HG03039 (cell line): ENCODE results near the gene USP44.
"Not testable (repeated sequence)": the region's sequence is repeated elsewhere in the genome, so short reads cannot be mapped to it uniquely, and the experiment has no call there.

ENCODE experiments used
- ATAC-seq: cut with Tn5 transposase; IDR thresholded peaks from one replicate; pipeline ENCODE4 v1.9.1; 2021; ENCODE audit warnings: mild to moderate bottlenecking, moderate library complexity; ENCODE audit not compliant: unreplicated experiment

Gene USP44

GRCh38 chr12:95511977-95512376 lies 39.3 kb downstream of the USP44 start:
- no peak for ATAC-seq

- no peak for ATAC-seq
Observed at GRCh38 chr12:95509300-95509699, 42.0 kb downstream of the USP44 start.

DNA sequence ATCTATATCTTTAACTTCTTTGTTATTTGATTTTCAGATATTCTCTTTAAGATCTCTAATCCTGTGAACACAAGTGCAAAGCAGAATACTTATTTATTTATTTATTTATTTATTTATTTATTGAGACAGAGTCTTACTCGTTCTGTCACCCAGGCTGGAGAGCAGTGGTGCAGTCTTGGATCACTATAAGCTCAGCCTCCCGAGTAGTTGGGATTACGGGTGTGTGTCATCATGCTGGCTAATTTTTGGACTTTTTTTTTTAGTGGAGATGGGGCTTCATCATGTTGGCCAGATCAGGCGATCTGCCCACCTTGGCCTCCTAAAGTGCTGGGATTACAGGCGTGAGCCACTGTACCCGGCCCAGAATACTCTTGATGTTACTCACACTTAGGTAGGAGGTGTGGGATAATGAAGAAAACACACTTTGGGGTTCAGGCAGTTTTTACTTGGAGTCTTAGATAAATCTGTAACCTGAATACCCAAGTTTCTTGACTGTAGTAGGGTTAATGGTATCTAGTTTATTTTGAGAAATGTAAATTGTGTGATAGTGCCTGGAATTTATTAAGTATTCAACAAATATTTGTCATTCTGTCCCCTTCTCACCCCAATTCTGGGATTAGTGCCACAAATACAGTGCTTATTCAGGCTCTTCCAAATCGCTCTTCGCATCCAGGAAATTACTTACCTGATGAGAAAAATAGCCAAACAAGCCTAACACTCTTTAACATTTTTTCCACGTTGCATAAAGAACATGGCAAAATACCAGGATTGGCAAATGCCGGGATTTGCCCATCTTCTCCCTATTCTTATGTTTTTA lies 44.4 kb downstream of the USP44 start:
- no peak for ATAC-seq

DNA sequence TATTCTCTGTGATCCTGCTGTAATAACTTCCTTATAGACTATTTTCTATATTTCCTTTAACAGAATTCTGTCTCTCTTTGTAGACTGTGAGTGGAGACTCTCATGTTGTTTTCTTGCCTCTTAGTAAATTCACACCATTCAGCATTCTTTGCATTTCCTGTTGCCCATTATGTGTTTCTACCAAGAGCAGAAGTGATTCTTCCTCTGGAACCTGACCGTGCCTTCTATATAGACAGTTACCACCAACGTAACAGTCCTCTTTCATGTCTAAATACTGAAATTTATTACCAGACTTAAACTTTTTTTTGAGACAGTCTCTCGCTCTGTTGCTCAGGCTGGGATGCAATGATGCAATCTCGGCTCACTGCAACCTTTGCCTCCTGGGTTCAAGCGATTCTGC lies 46.2 kb downstream of the USP44 start:
- ATAC-seq = no peak

GRCh38 chr12:95504140-95504539 lies 47.1 kb downstream of the USP44 start:
- ATAC-seq = no peak

GRCh38 chr12:95499772-95500171 lies 51.5 kb downstream of the USP44 start:
- no peak for ATAC-seq

DNA sequence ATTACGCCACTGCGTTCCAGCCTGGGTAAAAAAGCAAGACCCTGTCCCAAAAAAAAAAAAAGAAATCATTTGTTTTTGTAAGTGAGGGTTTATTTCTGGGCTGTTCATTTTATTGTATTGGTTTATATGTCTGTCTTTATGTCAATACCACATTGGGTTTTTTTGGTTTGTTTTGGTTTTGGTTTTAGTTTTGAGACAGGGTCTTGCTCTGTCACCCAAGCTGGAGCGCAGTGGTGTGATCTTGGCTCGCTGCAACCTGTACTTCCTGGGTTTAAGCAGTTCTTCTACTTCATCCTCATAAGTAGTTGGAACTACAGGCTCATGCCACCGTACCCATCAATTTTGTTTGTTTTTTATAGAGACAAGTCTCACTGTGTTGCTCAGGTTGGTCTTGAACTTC lies 52.3 kb downstream of the USP44 start:
- no peak for ATAC-seq

GRCh38 chr12:95497031-95497430 lies 54.2 kb downstream of the USP44 start:
- no peak for ATAC-seq

- no peak for ATAC-seq
Observed at GRCh38 chr12:95495433-95495832, 55.8 kb downstream of the USP44 start.

- ATAC-seq = no peak
Observed at GRCh38 chr12:95494888-95495287, 56.4 kb downstream of the USP44 start.

GRCh38 chr12:95492462-95492861 lies 58.8 kb downstream of the USP44 start:
- ATAC-seq = no peak

DNA sequence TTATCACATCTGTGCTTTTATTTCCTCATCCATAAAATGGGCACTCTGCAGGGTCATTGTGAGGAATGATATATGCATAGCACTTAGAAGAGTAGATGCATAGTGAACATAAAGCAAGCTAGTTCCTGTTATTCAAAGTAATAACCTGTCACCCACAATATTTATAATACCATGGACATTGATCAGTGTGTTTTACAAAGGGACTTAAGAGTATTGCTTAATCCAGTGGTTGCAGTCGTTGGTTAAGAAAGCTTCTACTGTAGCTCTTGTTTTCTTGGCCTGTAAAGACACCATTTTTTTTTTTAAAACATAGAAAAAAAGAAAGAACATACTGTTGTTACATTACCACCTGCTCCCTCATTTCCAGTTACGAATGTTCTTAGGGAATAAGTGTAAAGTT lies 64.3 kb downstream of the USP44 start:
- no peak for ATAC-seq

GRCh38 chr12:95484524-95484923 lies 66.8 kb downstream of the USP44 start:
- ATAC-seq = no peak

DNA sequence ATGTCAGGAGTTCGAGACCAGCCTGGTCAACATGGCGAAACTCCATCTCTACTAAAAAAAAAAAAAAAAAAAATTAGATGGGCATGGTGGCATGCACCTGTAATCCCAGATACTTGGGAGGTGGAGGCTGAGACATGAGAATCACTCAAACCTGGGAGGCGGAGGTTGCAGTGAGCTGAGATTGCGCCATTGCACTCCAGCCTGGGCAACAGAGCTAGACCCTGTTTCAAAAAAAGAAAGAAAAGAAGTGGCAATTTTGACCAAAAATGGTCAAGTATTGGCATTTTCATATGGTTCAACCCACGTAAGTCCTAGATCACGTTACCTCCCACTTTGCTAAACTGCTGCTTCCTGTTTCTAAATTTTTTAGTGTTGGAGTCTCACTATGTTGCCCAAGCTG lies 68.7 kb downstream of the USP44 start:
- ATAC-seq = not testable (repeated sequence)

DNA sequence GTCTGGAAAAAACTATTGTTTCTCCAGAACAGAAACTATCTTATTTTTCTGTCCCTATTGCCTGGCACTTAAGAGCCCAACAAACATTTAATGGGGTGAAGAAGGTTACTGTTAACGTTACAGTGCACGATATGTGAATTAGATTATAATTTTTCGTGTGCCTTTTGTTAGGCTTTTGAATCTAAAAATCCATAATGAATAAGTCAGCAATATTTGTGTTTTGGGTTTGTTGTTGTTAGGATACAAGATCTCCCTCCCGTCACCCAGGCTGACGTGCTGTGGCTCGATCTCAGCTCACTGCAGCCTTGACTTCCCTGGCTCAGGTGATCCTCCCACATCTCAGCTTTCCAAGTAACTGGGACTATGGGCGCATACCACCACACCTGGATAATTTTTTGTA lies 69.4 kb downstream of the USP44 start:
- ATAC-seq = no peak

DNA sequence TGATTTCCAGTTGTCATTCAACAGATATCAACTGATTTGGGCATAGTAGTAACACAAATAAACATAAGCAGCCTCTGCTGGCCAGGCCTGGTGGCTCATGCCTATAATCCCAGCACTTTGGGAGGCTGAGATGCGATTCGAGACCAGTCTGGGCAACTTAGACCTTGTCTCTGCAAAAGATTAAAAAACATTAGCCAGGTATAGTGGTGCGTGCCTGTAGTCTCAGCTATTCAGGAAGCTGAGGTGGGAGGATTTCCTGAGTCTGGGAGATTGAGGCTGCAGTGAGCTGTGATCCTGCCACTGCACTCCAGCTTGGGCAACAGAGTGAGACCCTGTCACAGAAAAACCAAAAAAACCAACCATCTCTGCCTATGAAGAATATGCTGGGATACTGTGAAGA lies 70.2 kb downstream of the USP44 start:
- ATAC-seq = no peak

DNA sequence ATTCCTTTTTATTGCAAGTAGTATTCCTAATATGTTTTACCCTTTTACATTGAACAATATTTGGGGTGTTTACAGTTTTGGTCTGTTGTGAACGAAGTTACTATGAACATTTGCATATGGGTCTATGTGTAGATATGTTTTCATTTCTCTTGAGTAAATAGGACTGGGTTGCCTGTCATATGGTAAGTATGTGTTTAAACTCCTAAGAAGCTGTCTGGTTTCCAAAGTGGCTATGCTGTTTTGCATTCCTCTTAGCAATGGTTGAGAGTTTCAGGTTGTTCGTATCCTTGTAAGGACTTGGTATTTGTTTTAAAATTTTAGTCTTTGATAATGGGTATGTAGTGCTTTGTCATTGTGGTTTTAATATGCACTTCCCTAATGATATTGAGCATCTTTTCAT lies 71.0 kb downstream of the USP44 start:
- no peak for ATAC-seq

GRCh38 chr12:95474660-95474958 lies 76.7 kb downstream of the USP44 start:
- no peak for ATAC-seq

DNA sequence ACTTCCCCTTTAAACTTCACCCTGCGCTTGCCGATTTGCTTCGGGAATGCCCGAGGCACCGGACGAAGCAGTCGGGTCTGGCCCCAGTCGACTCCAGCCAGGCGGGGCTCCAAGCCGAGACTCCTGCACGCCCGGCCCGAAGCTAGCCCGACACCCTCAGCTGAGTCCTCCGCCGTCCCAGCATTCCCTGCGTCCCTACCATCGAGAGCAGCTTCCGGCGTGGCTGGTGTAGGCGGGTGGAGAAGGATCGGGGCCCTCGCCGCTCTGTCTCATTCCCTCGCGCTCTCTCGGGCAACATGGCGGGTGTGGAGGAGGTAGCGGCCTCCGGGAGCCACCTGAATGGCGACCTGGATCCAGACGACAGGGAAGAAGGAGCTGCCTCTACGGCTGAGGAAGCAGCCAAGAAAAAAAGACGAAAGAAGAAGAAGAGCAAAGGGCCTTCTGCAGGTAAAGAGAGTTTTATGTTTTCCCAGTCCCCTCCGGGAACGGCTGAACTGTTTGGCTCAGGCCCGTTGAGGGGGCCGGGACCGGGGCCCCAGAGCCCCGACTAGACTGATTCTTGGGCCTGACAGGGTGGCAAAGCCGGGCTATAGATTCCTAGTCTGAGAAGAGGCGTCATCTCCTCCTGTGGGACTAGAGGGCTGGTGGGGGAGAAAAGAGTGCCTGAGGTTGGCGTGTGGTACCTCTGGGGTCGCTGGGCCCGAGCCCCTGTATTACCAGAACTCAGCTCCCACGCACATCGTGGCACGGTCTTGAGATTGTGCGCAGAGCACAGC lies 77.2 kb downstream of the USP44 start, which contains the start of gene METAP2:
Gene METAP2, plus strand, starts transcription at position 269 of the 776 bp plus-strand sequence. Its CDS starts 28 bp downstream, at position 297.
- ATAC-seq = peak; percentile 98

GRCh38 chr12:95473231-95473883 lies 77.9 kb downstream of the USP44 start:
- peak; percentile 32 for ATAC-seq

- ATAC-seq = no peak
Observed at GRCh38 chr12:95470300-95470699, 81.0 kb downstream of the USP44 start.
